ENCODE data around the gene CCDC28B. TPM values are rescaled to one million over a fixed set of nuclear protein-coding genes. Genes with fewer than 3 reads are reported as not detected.
A peak's percentile ranks its signal among the peaks of the same experiment; 100 is the strongest.

Gene CCDC28B
- total and polyA plus RNA-seq, 2 of the 13 experiments (the other 11 are each of a cell fraction or from before 2014, with no cell fraction given), result 2.6 to 3.5 TPM

DNA sequence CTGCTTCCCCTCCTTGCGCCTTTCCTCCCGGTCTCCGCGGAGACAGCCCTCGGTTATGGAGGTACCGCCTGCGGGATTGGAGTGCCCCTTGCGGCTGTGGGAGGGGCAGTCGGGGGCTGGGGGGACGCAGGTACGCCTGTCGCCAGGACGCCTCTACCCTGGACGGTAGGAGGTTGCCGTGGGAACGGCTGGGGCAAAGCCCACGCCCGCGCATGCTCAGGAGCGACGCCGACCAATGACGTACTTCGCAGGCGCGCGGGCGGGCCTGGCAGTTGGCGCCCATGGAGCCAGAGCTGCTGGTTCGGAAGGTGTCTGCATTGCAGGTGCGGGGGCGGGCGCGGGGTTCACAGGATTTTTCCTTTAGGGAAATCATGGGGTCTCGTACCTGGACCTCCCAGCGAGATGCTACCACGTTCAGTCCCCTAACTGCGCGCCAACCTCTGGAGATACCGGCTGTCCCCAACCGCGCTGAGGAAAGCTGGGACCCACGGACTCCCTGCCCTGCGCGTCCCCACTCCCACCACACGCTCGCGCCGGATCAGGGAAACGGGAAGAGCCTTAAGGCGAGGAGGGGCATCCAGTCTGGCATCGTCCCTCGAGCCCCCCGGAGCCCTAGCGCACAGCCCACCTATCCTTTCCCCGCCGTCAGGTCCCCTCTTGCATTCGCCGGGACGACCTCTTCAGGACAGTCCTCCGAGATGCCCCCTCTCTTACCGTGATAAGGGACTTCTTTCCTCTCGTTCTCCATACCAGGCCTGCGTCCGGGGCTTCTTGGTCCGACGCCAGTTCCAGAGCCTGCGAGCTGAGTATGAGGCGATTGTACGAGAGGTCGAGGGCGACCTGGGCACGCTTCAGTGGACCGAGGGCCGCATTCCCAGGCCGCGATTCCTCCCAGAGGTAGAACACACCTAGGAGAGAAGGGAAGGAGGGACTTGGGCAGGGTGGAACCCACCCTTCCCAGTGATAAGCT is 5.3 kb downstream of the CCDC28B start, which contains the start of gene IQCC (continued):
- no peak for TF ChIP-seq SNRNP70 (IDR thresholded peaks at IDR 0.05; ENCODE audit: low read depth, low read length)
- TF ChIP-seq, protein P1, sequence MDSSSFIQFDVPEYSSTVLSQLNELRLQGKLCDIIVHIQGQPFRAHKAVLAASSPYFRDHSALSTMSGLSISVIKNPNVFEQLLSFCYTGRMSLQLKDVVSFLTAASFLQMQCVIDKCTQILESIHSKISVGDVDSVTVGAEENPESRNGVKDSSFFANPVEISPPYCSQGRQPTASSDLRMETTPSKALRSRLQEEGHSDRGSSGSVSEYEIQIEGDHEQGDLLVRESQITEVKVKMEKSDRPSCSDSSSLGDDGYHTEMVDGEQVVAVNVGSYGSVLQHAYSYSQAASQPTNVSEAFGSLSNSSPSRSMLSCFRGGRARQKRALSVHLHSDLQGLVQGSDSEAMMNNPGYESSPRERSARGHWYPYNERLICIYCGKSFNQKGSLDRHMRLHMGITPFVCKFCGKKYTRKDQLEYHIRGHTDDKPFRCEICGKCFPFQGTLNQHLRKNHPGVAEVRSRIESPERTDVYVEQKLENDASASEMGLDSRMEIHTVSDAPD (CRISPR knock-in tag; IDR thresholded peaks at IDR 0.05), result 0 out of 2 replicates have a peak, but pooled peaks have one; percentile 33
- TF ChIP-seq, protein P2, sequence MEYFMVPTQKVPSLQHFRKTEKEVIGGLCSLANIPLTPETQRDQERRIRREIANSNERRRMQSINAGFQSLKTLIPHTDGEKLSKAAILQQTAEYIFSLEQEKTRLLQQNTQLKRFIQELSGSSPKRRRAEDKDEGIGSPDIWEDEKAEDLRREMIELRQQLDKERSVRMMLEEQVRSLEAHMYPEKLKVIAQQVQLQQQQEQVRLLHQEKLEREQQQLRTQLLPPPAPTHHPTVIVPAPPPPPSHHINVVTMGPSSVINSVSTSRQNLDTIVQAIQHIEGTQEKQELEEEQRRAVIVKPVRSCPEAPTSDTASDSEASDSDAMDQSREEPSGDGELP (IDR thresholded peaks at IDR 0.05; ENCODE audit: borderline replicate concordance, low read depth), result no peak; the same call in 1 of the 2 replicates
- no peak for TF ChIP-seq XBP1 (CRISPR knock-in tag; IDR thresholded peaks at IDR 0.05)
- TF ChIP-seq, protein P3, sequence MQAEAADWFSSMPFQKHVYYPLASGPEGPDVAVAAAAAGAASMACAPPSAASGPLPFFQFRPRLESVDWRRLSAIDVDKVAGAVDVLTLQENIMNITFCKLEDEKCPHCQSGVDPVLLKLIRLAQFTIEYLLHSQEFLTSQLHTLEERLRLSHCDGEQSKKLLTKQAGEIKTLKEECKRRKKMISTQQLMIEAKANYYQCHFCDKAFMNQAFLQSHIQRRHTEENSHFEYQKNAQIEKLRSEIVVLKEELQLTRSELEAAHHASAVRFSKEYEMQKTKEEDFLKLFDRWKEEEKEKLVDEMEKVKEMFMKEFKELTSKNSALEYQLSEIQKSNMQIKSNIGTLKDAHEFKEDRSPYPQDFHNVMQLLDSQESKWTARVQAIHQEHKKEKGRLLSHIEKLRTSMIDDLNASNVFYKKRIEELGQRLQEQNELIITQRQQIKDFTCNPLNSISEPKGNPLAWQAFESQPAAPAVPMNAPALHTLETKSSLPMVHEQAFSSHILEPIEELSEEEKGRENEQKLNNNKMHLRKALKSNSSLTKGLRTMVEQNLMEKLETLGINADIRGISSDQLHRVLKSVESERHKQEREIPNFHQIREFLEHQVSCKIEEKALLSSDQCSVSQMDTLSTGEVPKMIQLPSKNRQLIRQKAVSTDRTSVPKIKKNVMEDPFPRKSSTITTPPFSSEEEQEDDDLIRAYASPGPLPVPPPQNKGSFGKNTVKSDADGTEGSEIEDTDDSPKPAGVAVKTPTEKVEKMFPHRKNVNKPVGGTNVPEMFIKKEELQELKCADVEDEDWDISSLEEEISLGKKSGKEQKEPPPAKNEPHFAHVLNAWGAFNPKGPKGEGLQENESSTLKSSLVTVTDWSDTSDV (CRISPR knock-in tag; IDR thresholded peaks at IDR 0.05), result 0 out of 2 replicates have a peak, but pooled peaks have one; percentile 51
- TF ChIP-seq, protein P4, sequence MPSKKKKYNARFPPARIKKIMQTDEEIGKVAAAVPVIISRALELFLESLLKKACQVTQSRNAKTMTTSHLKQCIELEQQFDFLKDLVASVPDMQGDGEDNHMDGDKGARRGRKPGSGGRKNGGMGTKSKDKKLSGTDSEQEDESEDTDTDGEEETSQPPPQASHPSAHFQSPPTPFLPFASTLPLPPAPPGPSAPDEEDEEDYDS (CRISPR knock-in tag; IDR thresholded peaks at IDR 0.05), result peak; percentile 53; the same call in 1 of the 2 replicates
- TF ChIP-seq, protein P5, sequence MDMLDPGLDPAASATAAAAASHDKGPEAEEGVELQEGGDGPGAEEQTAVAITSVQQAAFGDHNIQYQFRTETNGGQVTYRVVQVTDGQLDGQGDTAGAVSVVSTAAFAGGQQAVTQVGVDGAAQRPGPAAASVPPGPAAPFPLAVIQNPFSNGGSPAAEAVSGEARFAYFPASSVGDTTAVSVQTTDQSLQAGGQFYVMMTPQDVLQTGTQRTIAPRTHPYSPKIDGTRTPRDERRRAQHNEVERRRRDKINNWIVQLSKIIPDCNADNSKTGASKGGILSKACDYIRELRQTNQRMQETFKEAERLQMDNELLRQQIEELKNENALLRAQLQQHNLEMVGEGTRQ (IDR thresholded peaks at IDR 0.05; ENCODE audit: low read depth, low read length), result no peak
- TF ChIP-seq, protein P5 (CRISPR knock-in tag; IDR thresholded peaks at IDR 0.05; ENCODE audit: borderline replicate concordance), result no peak
- TF ChIP-seq U2AF1 (optimal IDR thresholded peaks at IDR 0.05; ENCODE audit: low read depth, low read length), result no peak
- TF ChIP-seq, protein P6, sequence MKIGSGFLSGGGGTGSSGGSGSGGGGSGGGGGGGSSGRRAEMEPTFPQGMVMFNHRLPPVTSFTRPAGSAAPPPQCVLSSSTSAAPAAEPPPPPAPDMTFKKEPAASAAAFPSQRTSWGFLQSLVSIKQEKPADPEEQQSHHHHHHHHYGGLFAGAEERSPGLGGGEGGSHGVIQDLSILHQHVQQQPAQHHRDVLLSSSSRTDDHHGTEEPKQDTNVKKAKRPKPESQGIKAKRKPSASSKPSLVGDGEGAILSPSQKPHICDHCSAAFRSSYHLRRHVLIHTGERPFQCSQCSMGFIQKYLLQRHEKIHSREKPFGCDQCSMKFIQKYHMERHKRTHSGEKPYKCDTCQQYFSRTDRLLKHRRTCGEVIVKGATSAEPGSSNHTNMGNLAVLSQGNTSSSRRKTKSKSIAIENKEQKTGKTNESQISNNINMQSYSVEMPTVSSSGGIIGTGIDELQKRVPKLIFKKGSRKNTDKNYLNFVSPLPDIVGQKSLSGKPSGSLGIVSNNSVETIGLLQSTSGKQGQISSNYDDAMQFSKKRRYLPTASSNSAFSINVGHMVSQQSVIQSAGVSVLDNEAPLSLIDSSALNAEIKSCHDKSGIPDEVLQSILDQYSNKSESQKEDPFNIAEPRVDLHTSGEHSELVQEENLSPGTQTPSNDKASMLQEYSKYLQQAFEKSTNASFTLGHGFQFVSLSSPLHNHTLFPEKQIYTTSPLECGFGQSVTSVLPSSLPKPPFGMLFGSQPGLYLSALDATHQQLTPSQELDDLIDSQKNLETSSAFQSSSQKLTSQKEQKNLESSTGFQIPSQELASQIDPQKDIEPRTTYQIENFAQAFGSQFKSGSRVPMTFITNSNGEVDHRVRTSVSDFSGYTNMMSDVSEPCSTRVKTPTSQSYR (CRISPR knock-in tag; IDR thresholded peaks at IDR 0.05; ENCODE audit: borderline replicate concordance), result 0 out of 2 replicates have a peak, but pooled peaks have one; percentile 11
- TF ChIP-seq FOXA1 (IDR thresholded peaks at IDR 0.05), result no peak
- no peak for TF ChIP-seq FOXA1 (CRISPR knock-in tag; IDR thresholded peaks at IDR 0.05)
- no peak for TF ChIP-seq ZNF263 (CRISPR knock-in tag; IDR thresholded peaks at IDR 0.05)
- peak; percentile 87; the same call in 1 of the 2 replicates for TF ChIP-seq CHCHD3 (CRISPR knock-in tag; IDR thresholded peaks at IDR 0.05)
- peak; percentile 70; the same call in 1 of the 2 replicates for TF ChIP-seq ZNF547 (CRISPR knock-in tag; IDR thresholded peaks at IDR 0.05)
- TF ChIP-seq XRCC5 (optimal IDR thresholded peaks at IDR 0.05; ENCODE audit: low read length), result no peak
- TF ChIP-seq SNAI1 (CRISPR knock-in tag; IDR thresholded peaks at IDR 0.05; ENCODE audit: borderline replicate concordance), result no peak
